Sigmoid colon (tissue), 7 donors: ENCODE measurements around the gene SIRPG. TPM values are rescaled to one million over a fixed set of nuclear protein-coding genes. Genes with fewer than 3 reads are reported as not detected.

ENCODE experiments used
- DNase-seq: peaks from one replicate; pipeline ENCODE4 v3.0.0-alpha.2; 2019
- H3K27ac ChIP-seq, 4 donors: fragments of 200-600 bp; sonication (generic); one replicate each; pipeline ENCODE4 v1.5.1; 2016 to 2019; ENCODE audit warnings: mild to moderate bottlenecking in 1 of 4
- H3K27me3 ChIP-seq, 3 donors: fragments of 200-600 bp; sonication (generic); one replicate each; pipeline ENCODE4 v1.5.1; 2019; ENCODE audit warnings: mild to moderate bottlenecking in 1 of 3
- H3K36me3 ChIP-seq, 4 donors: fragments of 200-600 bp; sonication (generic); one replicate each; pipeline ENCODE4 v1.5.1; 2016 to 2019
- H3K4me1 ChIP-seq, 4 donors: fragments of 200-600 bp; sonication (generic); one replicate each; pipeline ENCODE4 v1.5.1; 2017 to 2019
- H3K4me3 ChIP-seq, 4 donors: fragments of 200-600 bp; sonication (generic); one replicate each; pipeline ENCODE4 v1.5.1; 2017 to 2019; ENCODE audit warnings: mild to moderate bottlenecking in 2 of 4, moderate library complexity in 1 of 4
- H3K9me3 ChIP-seq, 4 donors: fragments of 200-600 bp in 3 of 4; sonication (generic) in 3 of 4; one replicate each; pipeline versions ENCODE4 v1.5.1 to v1.6.1; 2013 to 2019
- CTCF ChIP-seq, 4 experiments: fragments of 450-650 bp in 3 of 4; fragments of 200-600 bp in 1 of 4; IDR thresholded peaks; one replicate each; pipeline ENCODE4 v1.5.1; 2016 to 2019; ENCODE audit warnings: antibody characterized with exemption in 4 of 4, mild to moderate bottlenecking in 3 of 4, moderate library complexity in 2 of 4
- EP300 ChIP-seq, 4 donors: sonication (generic); formaldehyde crosslinking; IDR thresholded peaks; one replicate each; pipeline ENCODE4 v1.6.1; 2017; ENCODE audit warnings: antibody characterized with exemption in 4 of 4
- POLR2A ChIP-seq, 2 donors: fragments of 450-650 bp; IDR thresholded peaks; one replicate each; pipeline ENCODE4 v1.6.1; 2016; ENCODE audit warnings: antibody characterized with exemption in 2 of 2, mild to moderate bottlenecking in 2 of 2, moderate library complexity in 2 of 2
- POLR2AphosphoS5 ChIP-seq, 4 donors: sonication (generic); formaldehyde crosslinking; IDR thresholded peaks; one replicate each; pipeline ENCODE4 v1.6.1; 2017; ENCODE audit warnings: antibody characterized with exemption in 4 of 4
- WGBS, 2 donors: extraction: QIAGEN DNeasy Blood & Tissue Kit; methylation state at CpG; one replicate each; pipeline ENCODE4 v1.1.7; 2013; 5-methylcytosine and 5-hydroxymethylcytosine counted together
- intact Hi-C: fragments of 100-400 bp; cut with DNase I; formaldehyde crosslinking; loops from one replicate; pipeline ENCODE4 v1.15.1; 2023
- polyA plus RNA-seq, 3 donors: library from polyadenylated mRNA; stranded (reverse); fragments of 200-250 nt; gene quantifications; one replicate each; pipeline ENCODE4 v1.2.3, GENCODE V29; 2013
- total RNA-seq, 4 donors: library from RNA; depleted of rRNA; stranded (reverse); fragments of >200 nt; gene quantifications; one replicate each; pipeline ENCODE4 v1.1.0, GENCODE V29; 2016
- donor health status: healthy with polysubstance abuse.
- donor health status: Bipolar disorder and iron deficiency.
- donor health status: healthy.

Gene SIRPG
- total and polyA plus RNA-seq, 7 donors, result 0.27 to 11.0 (median 0.60) TPM; not detected in 4

DNA sequence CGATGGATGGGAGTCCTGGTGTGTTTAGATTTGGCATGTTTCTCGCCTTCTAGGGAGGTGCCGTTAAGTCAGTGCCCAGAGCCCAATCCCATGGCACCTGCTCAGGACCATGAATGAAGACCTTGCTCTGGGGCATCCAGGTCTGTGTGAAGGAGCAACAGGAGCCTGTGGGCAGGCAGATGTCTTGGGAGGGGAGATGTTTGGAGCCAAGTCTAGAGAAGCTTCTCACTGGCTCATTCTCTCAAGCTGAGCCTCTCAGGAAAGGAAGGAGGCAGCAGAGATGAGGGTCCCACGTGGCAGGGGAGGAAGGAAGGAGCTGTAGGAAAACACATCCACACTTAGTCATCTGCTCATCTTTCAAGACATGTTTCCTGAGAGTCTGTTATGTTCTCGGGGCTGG, 28.3 kb downstream of the SIRPG start:
- Histone ChIP-seq H3K27ac (no peak overlapping the region), H3K9me3 (no peaks in the 10 kb centered on the region), H3K27me3 (no peaks in the 10 kb centered on the region), H3K36me3 (no peaks in the 10 kb centered on the region), H3K4me3 (no peak overlapping the region), H3K4me1 (no peaks in the 10 kb centered on the region)
- TF ChIP-seq EP300 (IDR thresholded peaks at IDR 0.05), result no peak
- no peak for TF ChIP-seq POLR2AphosphoS5 (IDR thresholded peaks at IDR 0.05)
- TF ChIP-seq POLR2A (IDR thresholded peaks at IDR 0.05), result no peak
- TF ChIP-seq CTCF (IDR thresholded peaks at IDR 0.05), result no peak
- 71 to 74% methylated on average over 5 of the region's 5 CpGs for WGBS, 2 donors
- DNase-seq, result no peak
- intact Hi-C loops, result no loop called here

DNA sequence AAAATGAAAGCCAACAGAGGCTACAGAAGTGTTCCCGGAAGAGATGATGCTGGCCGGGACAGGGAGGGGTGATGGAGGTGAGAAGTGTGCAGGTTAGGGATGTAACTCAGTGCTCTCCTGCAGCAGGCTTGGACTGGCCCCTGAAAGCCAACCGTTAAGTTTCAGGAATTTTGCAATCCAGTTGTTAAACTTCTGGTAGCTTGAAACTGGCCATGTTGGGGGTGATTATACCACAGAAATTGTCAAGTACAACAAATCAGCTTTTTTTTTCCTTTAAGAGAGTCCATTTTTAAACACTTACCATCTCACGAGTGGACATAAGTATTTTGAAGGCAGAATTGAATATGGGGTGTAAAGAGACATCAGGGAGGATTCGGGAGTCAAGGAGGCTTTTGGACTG, 29.0 kb downstream of the SIRPG start:
- TF ChIP-seq EP300 (IDR thresholded peaks at IDR 0.05) (no peak), CTCF (IDR thresholded peaks at IDR 0.05) (no peak), POLR2A (IDR thresholded peaks at IDR 0.05) (no peak), POLR2AphosphoS5 (IDR thresholded peaks at IDR 0.05) (no peak)
- no peak for DNase-seq
- Histone ChIP-seq H3K27me3 (no peaks in the 10 kb centered on the region), H3K27ac (no peak overlapping the region), H3K9me3 (no peaks in the 10 kb centered on the region), H3K4me1 (no peaks in the 10 kb centered on the region), H3K4me3 (no peak overlapping the region), H3K36me3 (no peaks in the 10 kb centered on the region)
- 76 to 87% methylated on average over 5 of the region's 5 CpGs for WGBS, 2 donors
- intact Hi-C loops, result no loop called here

GRCh38 chr20:1627200-1627550, 30.4 kb downstream of the SIRPG start:
- Histone ChIP-seq H3K4me3 (no peak overlapping the region), H3K9me3 (no peaks in the 10 kb centered on the region), H3K27me3 (no peaks in the 10 kb centered on the region), H3K36me3 (no peaks in the 10 kb centered on the region), H3K27ac (no peak overlapping the region), H3K4me1 (no peaks in the 10 kb centered on the region)
- DNase-seq, result no peak
- WGBS, 2 donors, result 82 to 89% methylated on average over 2 of the region's 2 CpGs
- intact Hi-C loops, result no loop called here
- TF ChIP-seq POLR2AphosphoS5 (IDR thresholded peaks at IDR 0.05) (no peak), EP300 (IDR thresholded peaks at IDR 0.05) (no peak), CTCF (IDR thresholded peaks at IDR 0.05) (no peak), POLR2A (IDR thresholded peaks at IDR 0.05) (no peak)

GRCh38 chr20:1626528-1627199, 30.9 kb downstream of the SIRPG start:
- H3K4me1 ChIP-seq, result no peaks in the 10 kb centered on the region
- H3K27me3 ChIP-seq, result no peaks in the 10 kb centered on the region
- intact Hi-C loops, result no loop called here
- TF ChIP-seq EP300 (IDR thresholded peaks at IDR 0.05), result no peak
- TF ChIP-seq POLR2AphosphoS5 (IDR thresholded peaks at IDR 0.05), result no peak
- no peak overlapping the region for H3K4me3 ChIP-seq
- no peaks in the 10 kb centered on the region for H3K9me3 ChIP-seq
- DNase-seq, result no peak
- WGBS, 2 donors, result 62 to 67% methylated on average over 3 of the region's 3 CpGs
- no peak overlapping the region for H3K27ac ChIP-seq
- no peaks in the 10 kb centered on the region for H3K36me3 ChIP-seq

- 68 to 69% methylated on average over 2 of the region's 2 CpGs for WGBS, 2 donors
- Histone ChIP-seq H3K27me3 (no peaks in the 10 kb centered on the region), H3K36me3 (no peaks in the 10 kb centered on the region), H3K27ac (no peak overlapping the region), H3K4me3 (no peak overlapping the region), H3K9me3 (no peaks in the 10 kb centered on the region), H3K4me1 (no peaks in the 10 kb centered on the region)
- TF ChIP-seq CTCF (IDR thresholded peaks at IDR 0.05) (no peak), POLR2A (IDR thresholded peaks at IDR 0.05) (no peak), POLR2AphosphoS5 (IDR thresholded peaks at IDR 0.05) (no peak), EP300 (IDR thresholded peaks at IDR 0.05) (no peak)
- intact Hi-C loops, result no loop called here
- no peak for DNase-seq
Measured at GRCh38 chr20:1625083-1625690, 32.4 kb downstream of the SIRPG start.
